GM19397 (cell line): ENCODE data around the gene ARMC9.
"Not testable (repeated sequence)": the region's sequence is repeated elsewhere in the genome, so short reads cannot be mapped to it uniquely, and the experiment has no call there.

Experiments
- ATAC-seq: cut with Tn5 transposase; IDR thresholded peaks from one replicate; pipeline ENCODE4 v1.9.1; 2021; ENCODE audit warnings: mild to moderate bottlenecking, moderate library complexity; ENCODE audit not compliant: unreplicated experiment

ARMC9 gene

GRCh38 chr2:231394211-231395141 lies 196.0 kb downstream of the ARMC9 start:
- ATAC-seq: peak; percentile 36

GRCh38 chr2:231395188-231396057 lies 197.0 kb downstream of the ARMC9 start, which contains the start of gene B3GNT7:
B3GNT7 (plus strand) TSS chr2:231395710; CDS start chr2:231395804, 94 bp downstream.
- peak; percentile 23 for ATAC-seq

GRCh38 chr2:231396058-231396821 lies 197.8 kb downstream of the ARMC9 start:
- no peak for ATAC-seq

GRCh38 chr2:231397011-231397927 lies 198.8 kb downstream of the ARMC9 start:
- ATAC-seq: no peak

- ATAC-seq: no peak
These were observed 199.5 kb downstream of the ARMC9 start for GRCh38 chr2:231397928-231398294.

- ATAC-seq: no peak
These were observed 200.2 kb downstream of the ARMC9 start for GRCh38 chr2:231398585-231398984.

GRCh38 chr2:231399046-231399852 lies 200.8 kb downstream of the ARMC9 start:
- ATAC-seq: no peak

GRCh38 chr2:231399853-231400680 lies 201.6 kb downstream of the ARMC9 start:
- ATAC-seq: no peak

- ATAC-seq: not testable (repeated sequence)
These were observed 202.2 kb downstream of the ARMC9 start for GRCh38 chr2:231400681-231401080.

GRCh38 chr2:231401101-231401500 lies 202.7 kb downstream of the ARMC9 start:
- not testable (repeated sequence) for ATAC-seq

GRCh38 chr2:231403421-231404182 lies 205.2 kb downstream of the ARMC9 start:
- ATAC-seq: not testable (repeated sequence)

GRCh38 chr2:231404183-231404578 lies 205.8 kb downstream of the ARMC9 start:
- ATAC-seq: not testable (repeated sequence)

GRCh38 chr2:231405601-231406367 lies 207.4 kb downstream of the ARMC9 start:
- not testable (repeated sequence) for ATAC-seq

- not testable (repeated sequence) for ATAC-seq
These were observed 209.3 kb downstream of the ARMC9 start for GRCh38 chr2:231407686-231408085.

- ATAC-seq: not testable (repeated sequence)
These were observed 209.9 kb downstream of the ARMC9 start for GRCh38 chr2:231408304-231408703.

GRCh38 chr2:231409776-231410175 lies 211.3 kb downstream of the ARMC9 start:
- no peak for ATAC-seq
